Astrocyte of the cerebellum (primary cell): ENCODE measurements around the gene MLST8.

Experiments
- DNase-seq: peaks from one replicate; pipeline ENCODE4 v3.0.0-alpha.2; 2011; ENCODE audit warnings: low read depth
- H3K4me3 ChIP-seq: 2 replicates; pipeline ENCODE4 v1.5.1; 2011; ENCODE audit warnings: mild to moderate bottlenecking, low read depth, low read length, moderate library complexity
- in situ Hi-C: cut with HindIII; loops from 2 replicates; pipeline ENCODE4 v1.10.0; 2017; ENCODE audit warnings: low sequenced_read_pairs
- TF ChIP-seq, protein P1 (sequence below): IDR thresholded peaks from 2 replicates; pipeline ENCODE4 v1.5.1; 2012; ENCODE audit warnings: low read length, low read depth, moderate library complexity, mild to moderate bottlenecking; ENCODE audit errors: missing control alignments

MLST8 gene

GRCh38 chr16:2166263-2167067 lies 38.8 kb upstream of the MLST8 start:
- TF ChIP-seq, protein P1, sequence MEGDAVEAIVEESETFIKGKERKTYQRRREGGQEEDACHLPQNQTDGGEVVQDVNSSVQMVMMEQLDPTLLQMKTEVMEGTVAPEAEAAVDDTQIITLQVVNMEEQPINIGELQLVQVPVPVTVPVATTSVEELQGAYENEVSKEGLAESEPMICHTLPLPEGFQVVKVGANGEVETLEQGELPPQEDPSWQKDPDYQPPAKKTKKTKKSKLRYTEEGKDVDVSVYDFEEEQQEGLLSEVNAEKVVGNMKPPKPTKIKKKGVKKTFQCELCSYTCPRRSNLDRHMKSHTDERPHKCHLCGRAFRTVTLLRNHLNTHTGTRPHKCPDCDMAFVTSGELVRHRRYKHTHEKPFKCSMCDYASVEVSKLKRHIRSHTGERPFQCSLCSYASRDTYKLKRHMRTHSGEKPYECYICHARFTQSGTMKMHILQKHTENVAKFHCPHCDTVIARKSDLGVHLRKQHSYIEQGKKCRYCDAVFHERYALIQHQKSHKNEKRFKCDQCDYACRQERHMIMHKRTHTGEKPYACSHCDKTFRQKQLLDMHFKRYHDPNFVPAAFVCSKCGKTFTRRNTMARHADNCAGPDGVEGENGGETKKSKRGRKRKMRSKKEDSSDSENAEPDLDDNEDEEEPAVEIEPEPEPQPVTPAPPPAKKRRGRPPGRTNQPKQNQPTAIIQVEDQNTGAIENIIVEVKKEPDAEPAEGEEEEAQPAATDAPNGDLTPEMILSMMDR, result no peak
- H3K4me3 ChIP-seq, result no peak overlapping the region
- in situ Hi-C loops, result loop anchor here (10.0 kb wide), 3 partner anchors 92 to 258 kb away; partner anchors contain the start of gene CCNF
- DNase-seq, result no peak

- no peak overlapping the region for H3K4me3 ChIP-seq
- DNase-seq, result no peak
- in situ Hi-C loops, result loop anchor here (10.0 kb wide), 3 partner anchors 92 to 258 kb away; partner anchors contain the start of gene CCNF
- TF ChIP-seq, protein P1, result no peak
These were observed 38.1 kb upstream of the MLST8 start for GRCh38 chr16:2167068-2167638.

- DNase-seq, result no peak
- TF ChIP-seq, protein P1, result no peak
- H3K4me3 ChIP-seq, result no peak overlapping the region
- in situ Hi-C loops, result no loop called here
These were observed 35.2 kb upstream of the MLST8 start for GRCh38 chr16:2170080-2170479.

GRCh38 chr16:2170587-2171435 lies 34.4 kb upstream of the MLST8 start:
- DNase-seq, result no peak
- in situ Hi-C loops, result no loop called here
- TF ChIP-seq, protein P1, result no peak
- H3K4me3 ChIP-seq, result no peak overlapping the region

DNA sequence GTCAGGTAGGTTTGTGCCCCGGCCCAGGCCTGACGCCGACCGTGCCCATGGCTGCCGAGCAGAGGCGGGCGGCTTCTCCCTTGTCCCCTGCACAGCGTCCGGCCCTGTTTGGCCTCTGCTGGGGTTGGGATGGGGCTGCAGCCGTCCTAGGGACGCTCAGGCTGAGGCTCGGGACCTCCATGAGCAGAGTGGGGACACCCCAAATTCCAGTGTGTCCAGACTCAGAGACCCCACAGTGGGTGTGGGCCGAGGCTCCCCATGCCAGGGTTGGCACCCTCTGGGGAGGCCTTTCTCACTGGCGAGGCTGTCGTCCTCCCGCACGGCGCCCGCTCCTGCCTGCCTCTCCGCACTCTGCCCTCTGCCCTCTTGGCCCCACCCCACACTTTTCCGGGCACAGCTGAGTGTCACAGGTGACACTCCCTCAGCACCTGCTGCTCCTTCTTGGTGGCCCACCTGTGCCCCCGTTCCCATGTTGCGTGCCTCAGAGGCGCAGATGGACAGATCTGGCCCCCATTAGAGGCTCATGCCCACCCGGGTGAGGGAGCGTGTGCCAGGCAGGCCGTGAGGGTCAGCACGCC lies 33.6 kb upstream of the MLST8 start:
- H3K4me3 ChIP-seq, result no peak overlapping the region
- TF ChIP-seq, protein P1, result no peak
- DNase-seq, result no peak
- in situ Hi-C loops, result no loop called here

DNA sequence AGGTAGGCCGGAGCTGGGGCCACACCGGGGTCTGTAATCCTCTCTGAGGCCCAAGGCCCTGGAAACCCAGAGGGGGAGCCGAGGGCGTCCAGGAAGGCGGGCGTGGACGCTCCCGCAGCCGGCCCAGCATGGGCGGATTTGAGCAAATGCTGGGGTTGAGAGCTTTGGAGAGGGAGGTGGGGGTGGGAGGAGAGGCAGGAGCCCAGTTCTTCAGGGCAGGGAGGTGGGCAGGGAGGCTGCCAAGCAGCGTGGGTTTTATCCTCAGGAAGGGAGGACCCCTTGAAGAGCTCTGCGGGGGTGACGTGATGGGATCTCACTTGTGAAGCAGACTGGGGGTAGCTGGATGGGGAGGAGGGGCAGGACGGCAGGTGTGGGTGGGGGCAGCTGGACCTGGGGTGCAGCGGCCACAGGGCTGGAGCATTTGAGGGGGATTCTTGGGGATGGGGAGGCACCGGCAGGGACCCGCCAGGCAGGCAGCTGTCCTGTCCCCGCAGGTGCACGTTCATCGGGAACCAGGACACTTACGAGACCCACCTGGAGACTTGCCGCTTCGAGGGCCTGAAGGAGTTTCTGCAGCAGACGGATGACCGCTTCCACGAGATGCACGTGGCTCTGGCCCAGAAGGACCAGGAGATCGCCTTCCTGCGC lies 32.4 kb upstream of the MLST8 start:
- no peak overlapping the region for H3K4me3 ChIP-seq
- TF ChIP-seq, protein P1, result no peak
- in situ Hi-C loops, result no loop called here
- DNase-seq, result no peak
